Measurements from ENCODE around the gene CLMN.

GRCh38 chr14:95217391-95217900 is 102.3 kb downstream of the CLMN start:
- TF ChIP-seq CEBPB (IDR thresholded peaks at IDR 0.05; ENCODE audit: low read depth, low read length) = no peak
- TF ChIP-seq POLR2A (IDR thresholded peaks at IDR 0.05; ENCODE audit: low read depth, low read length) = no peak
- TF ChIP-seq, protein P1, sequence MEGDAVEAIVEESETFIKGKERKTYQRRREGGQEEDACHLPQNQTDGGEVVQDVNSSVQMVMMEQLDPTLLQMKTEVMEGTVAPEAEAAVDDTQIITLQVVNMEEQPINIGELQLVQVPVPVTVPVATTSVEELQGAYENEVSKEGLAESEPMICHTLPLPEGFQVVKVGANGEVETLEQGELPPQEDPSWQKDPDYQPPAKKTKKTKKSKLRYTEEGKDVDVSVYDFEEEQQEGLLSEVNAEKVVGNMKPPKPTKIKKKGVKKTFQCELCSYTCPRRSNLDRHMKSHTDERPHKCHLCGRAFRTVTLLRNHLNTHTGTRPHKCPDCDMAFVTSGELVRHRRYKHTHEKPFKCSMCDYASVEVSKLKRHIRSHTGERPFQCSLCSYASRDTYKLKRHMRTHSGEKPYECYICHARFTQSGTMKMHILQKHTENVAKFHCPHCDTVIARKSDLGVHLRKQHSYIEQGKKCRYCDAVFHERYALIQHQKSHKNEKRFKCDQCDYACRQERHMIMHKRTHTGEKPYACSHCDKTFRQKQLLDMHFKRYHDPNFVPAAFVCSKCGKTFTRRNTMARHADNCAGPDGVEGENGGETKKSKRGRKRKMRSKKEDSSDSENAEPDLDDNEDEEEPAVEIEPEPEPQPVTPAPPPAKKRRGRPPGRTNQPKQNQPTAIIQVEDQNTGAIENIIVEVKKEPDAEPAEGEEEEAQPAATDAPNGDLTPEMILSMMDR (conservative IDR thresholded peaks at IDR 0.05; ENCODE audit: low read depth, low read length) = no peak
- TF ChIP-seq, protein P2, sequence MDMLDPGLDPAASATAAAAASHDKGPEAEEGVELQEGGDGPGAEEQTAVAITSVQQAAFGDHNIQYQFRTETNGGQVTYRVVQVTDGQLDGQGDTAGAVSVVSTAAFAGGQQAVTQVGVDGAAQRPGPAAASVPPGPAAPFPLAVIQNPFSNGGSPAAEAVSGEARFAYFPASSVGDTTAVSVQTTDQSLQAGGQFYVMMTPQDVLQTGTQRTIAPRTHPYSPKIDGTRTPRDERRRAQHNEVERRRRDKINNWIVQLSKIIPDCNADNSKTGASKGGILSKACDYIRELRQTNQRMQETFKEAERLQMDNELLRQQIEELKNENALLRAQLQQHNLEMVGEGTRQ (IDR thresholded peaks at IDR 0.05; ENCODE audit: low read depth, low read length) = no peak

All from IMR-90 (cell line).